ENCODE results near the gene EMCN.
"Not testable (repeated sequence)": the region's sequence is repeated elsewhere in the genome, so short reads cannot be mapped to it uniquely, and the experiment has no call there.

The EMCN gene, protein sequence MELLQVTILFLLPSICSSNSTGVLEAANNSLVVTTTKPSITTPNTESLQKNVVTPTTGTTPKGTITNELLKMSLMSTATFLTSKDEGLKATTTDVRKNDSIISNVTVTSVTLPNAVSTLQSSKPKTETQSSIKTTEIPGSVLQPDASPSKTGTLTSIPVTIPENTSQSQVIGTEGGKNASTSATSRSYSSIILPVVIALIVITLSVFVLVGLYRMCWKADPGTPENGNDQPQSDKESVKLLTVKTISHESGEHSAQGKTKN

DNA sequence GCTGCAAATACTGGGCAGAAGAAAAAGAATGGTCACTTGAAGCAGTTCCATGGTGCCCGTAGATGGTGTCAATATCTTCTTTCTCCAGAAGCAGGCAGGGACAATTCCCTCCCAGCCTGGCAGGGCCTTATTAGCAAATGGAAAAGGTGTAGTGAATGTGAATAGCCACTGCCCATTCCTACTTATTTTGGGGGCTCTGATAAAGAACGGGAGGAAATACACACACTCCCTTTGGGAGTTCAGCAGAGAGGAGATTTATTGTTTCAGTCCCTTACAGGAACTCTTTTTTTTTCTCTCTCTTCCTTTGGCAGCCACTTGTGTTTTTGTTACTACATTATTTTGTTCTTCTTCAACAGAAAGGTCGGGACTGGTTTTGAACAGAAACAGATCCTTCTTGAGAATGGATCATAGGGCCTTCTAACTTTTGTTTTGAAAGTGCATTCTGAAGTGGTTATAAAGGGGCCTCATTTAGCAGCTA lies at the start of gene EMCN:
Gene EMCN (minus strand): TSS at position 159 of the 478 bp plus-strand sequence. CDS start 108 bp downstream, at position 51.
- no peak for DNase-seq (ENCODE audit: low spot score)

- no peak for DNase-seq (ENCODE audit: low spot score)
These were observed 48.6 kb upstream of the EMCN start for GRCh38 chr4:100566396-100566795.

- DNase-seq (ENCODE audit: low spot score): no peak
These were observed 39.5 kb upstream of the EMCN start for GRCh38 chr4:100557306-100557705.

GRCh38 chr4:100555611-100556337 lies 38.0 kb upstream of the EMCN start:
- DNase-seq (ENCODE audit: low spot score): no peak

DNA sequence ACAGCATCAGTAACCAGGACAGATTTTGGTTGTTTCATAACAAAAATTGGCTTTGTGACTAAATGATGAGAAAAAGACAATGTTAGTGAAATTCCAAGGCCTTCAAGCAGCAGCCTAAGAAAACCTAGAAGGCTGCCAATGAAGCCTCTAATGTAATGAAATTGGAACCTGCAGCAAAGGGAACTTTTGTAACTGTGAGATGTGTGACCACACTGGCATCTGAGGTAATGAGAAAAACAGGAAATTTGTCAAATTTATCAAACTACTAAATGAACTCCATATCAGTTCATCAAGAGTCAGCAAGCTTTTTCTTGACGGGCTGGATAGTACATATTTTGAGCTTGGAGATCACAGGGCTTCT lies 30.4 kb upstream of the EMCN start:
- no peak for DNase-seq (ENCODE audit: low spot score)

GRCh38 chr4:100547541-100548199 lies 29.8 kb upstream of the EMCN start:
- no peak for DNase-seq (ENCODE audit: low spot score)

DNA sequence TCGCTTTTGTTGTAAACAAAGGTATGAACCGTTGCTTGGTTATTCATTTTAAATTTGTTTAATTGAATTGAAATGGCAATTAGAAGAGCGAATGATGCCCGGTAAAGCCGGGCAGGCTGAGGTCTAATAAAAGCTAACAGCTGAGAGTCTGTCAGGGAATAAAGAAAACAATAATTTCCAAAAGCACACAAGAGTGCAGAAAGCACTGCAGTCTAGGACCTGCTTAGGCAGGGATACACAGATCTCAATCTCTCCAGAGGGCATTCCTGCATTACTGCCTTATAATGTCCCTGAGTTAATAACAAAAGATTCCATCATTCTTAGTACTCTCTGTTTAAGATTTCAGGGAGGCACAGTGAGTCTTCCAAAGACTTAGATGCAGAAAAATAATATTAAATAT lies 27.6 kb upstream of the EMCN start:
- no peak for DNase-seq (ENCODE audit: low spot score)

GRCh38 chr4:100540131-100540530 lies 22.3 kb upstream of the EMCN start:
- no peak for DNase-seq (ENCODE audit: low spot score)

- no peak for DNase-seq (ENCODE audit: low spot score)
These were observed 21.9 kb upstream of the EMCN start for GRCh38 chr4:100539706-100540105.

DNA sequence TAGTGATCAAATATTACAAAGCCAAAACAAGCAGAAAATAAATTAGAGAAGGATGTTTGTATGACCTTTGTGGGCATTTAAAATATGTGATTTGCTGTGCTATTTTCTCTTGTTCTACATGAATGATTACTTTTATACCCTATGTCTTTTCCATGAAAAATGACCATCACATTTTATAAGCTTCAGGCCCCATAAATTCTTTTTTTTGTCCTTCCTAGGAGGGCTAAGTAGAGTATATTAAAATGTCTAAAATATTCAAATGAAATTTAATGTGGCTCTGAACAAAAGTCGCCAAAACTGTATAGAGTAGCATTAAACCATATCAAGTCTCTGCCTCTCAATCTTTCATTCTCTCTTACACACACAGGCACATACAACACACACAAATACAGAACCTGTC lies 15.9 kb upstream of the EMCN start:
- no peak for DNase-seq (ENCODE audit: low spot score)

- DNase-seq (ENCODE audit: low spot score): not testable (repeated sequence)
These were observed 12.3 kb upstream of the EMCN start for GRCh38 chr4:100530161-100530560.

- no peak for DNase-seq (ENCODE audit: low spot score)
These were observed 7.9 kb upstream of the EMCN start for GRCh38 chr4:100525686-100526085.

DNA sequence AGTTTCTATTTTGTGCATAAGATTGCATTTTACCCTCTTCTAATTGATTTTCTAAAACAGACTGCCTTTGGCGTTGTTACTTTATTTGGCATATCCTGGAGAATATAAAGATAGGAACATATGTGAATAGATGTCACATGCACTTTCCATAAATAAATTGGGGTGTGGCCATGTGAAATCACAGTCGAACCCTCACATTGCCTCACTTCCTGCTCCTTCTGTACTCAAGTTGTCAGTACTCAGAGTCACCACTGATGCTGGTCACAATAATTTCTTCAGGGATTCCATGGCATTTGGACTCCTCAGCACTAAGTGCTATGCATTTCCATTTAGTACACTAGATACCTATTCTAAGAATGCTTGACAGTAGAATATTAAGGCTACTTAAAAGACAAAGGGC lies 1.4 kb upstream of the EMCN start:
- DNase-seq (ENCODE audit: low spot score): no peak

GRCh38 chr4:100516225-100516624 lies 1.6 kb downstream of the EMCN start:
- DNase-seq (ENCODE audit: low spot score): no peak

DNA sequence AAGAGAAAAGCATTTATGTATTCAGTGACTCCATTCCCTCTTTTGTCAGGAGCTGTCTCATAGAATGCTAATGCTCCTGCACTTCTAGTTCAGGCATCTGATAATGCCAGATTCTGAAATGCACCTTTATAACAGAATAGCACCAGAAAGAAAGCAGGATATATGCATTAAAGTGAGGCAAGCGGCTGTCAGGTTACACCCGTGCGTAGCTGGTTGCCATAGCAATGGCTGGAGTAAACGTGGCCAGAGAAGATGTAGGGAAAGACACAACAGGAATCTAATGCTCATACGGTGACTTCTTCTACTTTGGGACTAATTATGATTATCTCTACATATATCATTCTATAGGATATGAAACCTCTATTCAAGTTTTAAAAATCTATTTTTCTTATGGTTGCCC lies 5.9 kb downstream of the EMCN start:
- no peak for DNase-seq (ENCODE audit: low spot score)

GRCh38 chr4:100510551-100510950 lies 7.3 kb downstream of the EMCN start:
- no peak for DNase-seq (ENCODE audit: low spot score)

GRCh38 chr4:100509386-100509785 lies 8.4 kb downstream of the EMCN start:
- DNase-seq (ENCODE audit: low spot score): no peak

GRCh38 chr4:100508691-100509090 lies 9.1 kb downstream of the EMCN start:
- DNase-seq (ENCODE audit: low spot score): no peak

GRCh38 chr4:100504086-100504874 lies 13.5 kb downstream of the EMCN start:
- no peak for DNase-seq (ENCODE audit: low spot score)

GRCh38 chr4:100497791-100498190 lies 20.0 kb downstream of the EMCN start:
- DNase-seq (ENCODE audit: low spot score): no peak

DNA sequence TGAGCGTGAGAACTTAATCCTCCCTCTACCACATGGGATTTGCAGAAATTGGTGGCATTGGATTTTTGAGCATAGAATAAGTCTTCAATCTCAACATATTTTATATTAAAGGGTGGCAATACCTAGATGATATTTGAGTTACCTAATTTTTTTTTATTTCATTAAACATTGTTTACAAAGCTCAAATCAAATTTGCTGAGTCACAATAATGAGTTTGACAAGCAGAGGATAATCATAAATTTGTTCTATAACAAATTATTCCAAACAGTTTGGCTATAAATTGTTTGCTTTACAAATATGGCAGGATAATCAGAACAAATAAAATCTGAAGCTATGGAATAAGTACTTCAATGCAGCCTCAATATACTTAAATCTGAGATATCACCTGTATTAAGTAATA lies 22.7 kb downstream of the EMCN start:
- DNase-seq (ENCODE audit: low spot score): no peak

GRCh38 chr4:100494166-100494565 lies 23.7 kb downstream of the EMCN start:
- DNase-seq (ENCODE audit: low spot score): no peak

Measured in putamen (tissue), 1 donor.